ENCODE data around the gene TNC. TPM values are rescaled to one million over a fixed set of nuclear protein-coding genes. Genes with fewer than 3 reads are reported as not detected.

TNC gene
- total and polyA plus RNA-seq, 2 of the 4 experiments (the other 2 are of a cell fraction) = 192 to 253 TPM

GRCh38 chr9:115086461-115086860 is 31.5 kb downstream of the TNC start:
- Histone ChIP-seq H3K4me2 (ENCODE audit: low read depth, low read length) (no peak overlapping the region), H3K4me1 (ENCODE audit: control insufficient read depth, insufficient read depth, low read length) (peaks cover 2% of the 10 kb centered on the region; the same call in 1 of the 2 replicates), H4K91ac (ENCODE audit: insufficient read depth, low read depth, low read length) (no peak overlapping the region), H2AK5ac (ENCODE audit: low read depth, low read length) (no peak overlapping the region; the same call in 1 of the 2 replicates), H2AK9ac (replicated peaks; ENCODE audit: low read depth, low read length, poor library complexity) (no peak overlapping the region), H3K9ac (ENCODE audit: low read depth, low read length) (no peak overlapping the region), H3K27ac (ENCODE audit: insufficient read depth, low read length) (no peak overlapping the region), H3K18ac (ENCODE audit: low read depth, low read length) (no peak overlapping the region), H3K23ac (ENCODE audit: low read depth, low read length) (no peak overlapping the region), H3K79me1 (ENCODE audit: low read depth in 1 of 2, low read length in 2 of 2) (peaks cover 7 to 25% of the 10 kb centered on the region in 2 experiments; a peak in 3 of 4 replicates), H3K4ac (ENCODE audit: low read depth, low read length) (no peak overlapping the region), H2BK15ac (ENCODE audit: low read depth, low read length) (no peak overlapping the region), H3K27me3 (ENCODE audit: control insufficient read depth, insufficient read depth, low read length) (no peaks in the 10 kb centered on the region), H2BK120ac (ENCODE audit: low read depth, low read length) (no peak overlapping the region), H2BK5ac (ENCODE audit: low read depth, low read length, poor library complexity, severe bottlenecking) (no peak overlapping the region), H3K14ac (replicated peaks; ENCODE audit: low read depth, low read length) (no peak overlapping the region), H3K56ac (ENCODE audit: extremely low read depth, insufficient read depth, low read length) (no peak overlapping the region), H4K5ac (ENCODE audit: low read depth, low read length) (no peak overlapping the region), H2BK20ac (ENCODE audit: low read depth, low read length) (no peak overlapping the region), H3K9me1 (ENCODE audit: insufficient read depth, low read length) (peaks cover 13% of the 10 kb centered on the region), H3K36me3 (ENCODE audit: control insufficient read depth, insufficient read depth, low read length) (peaks cover 50% of the 10 kb centered on the region), H2AFZ (replicated peaks; ENCODE audit: low read length, poor library complexity) (no peak overlapping the region), H3K9me3 (ENCODE audit: control insufficient read depth, insufficient read depth, low read length) (no peaks in the 10 kb centered on the region), H4K8ac (ENCODE audit: low read depth in 2 of 2, low read length in 2 of 2) (no peak overlapping the region), H4K20me1 (ENCODE audit: insufficient read depth, low read length) (peaks cover 8% of the 10 kb centered on the region; the same call in 1 of the 2 replicates), H3K4me3 (ENCODE audit: insufficient read depth, low read depth, low read length) (no peak overlapping the region)
- TF ChIP-seq CEBPB (IDR thresholded peaks at IDR 0.05; ENCODE audit: low read depth, low read length) (no peak), MAFK (IDR thresholded peaks at IDR 0.05; ENCODE audit: low read depth, low read length) (no peak), MXI1 (IDR thresholded peaks at IDR 0.05; ENCODE audit: borderline replicate concordance, low read depth, low read length) (no peak), CHD1 (IDR thresholded peaks at IDR 0.05; ENCODE audit: low read depth, low read length) (no peak), MAZ (IDR thresholded peaks at IDR 0.05; ENCODE audit: borderline replicate concordance, low read depth, low read length) (no peak), RFX5 (IDR thresholded peaks at IDR 0.05; ENCODE audit: low read depth, low read length) (no peak)
- TF ChIP-seq, protein P1, sequence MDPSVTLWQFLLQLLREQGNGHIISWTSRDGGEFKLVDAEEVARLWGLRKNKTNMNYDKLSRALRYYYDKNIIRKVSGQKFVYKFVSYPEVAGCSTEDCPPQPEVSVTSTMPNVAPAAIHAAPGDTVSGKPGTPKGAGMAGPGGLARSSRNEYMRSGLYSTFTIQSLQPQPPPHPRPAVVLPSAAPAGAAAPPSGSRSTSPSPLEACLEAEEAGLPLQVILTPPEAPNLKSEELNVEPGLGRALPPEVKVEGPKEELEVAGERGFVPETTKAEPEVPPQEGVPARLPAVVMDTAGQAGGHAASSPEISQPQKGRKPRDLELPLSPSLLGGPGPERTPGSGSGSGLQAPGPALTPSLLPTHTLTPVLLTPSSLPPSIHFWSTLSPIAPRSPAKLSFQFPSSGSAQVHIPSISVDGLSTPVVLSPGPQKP (IDR thresholded peaks at IDR 0.05; ENCODE audit: borderline replicate concordance, low read depth, low read length) = no peak
- ATAC-seq (ENCODE audit: low read depth) (no peak), DNase-seq (no peak)
- ChIA-PET POLR2A (ENCODE audit: unreplicated experiment) (no interaction called here), CTCF (no interaction called here)
- BruUV-seq (replicated peaks) = no TSS peak
- WGBS, 2 experiments (ENCODE audit: extremely low coverage in 2 of 2, insufficient read length in 1 of 2) = 94% methylated on average over 9 of the region's 19 CpGs; no CpG with 5 or more reads in 1 of the 2 experiments
- in situ Hi-C loops (cut with MboI; ENCODE audit: low sequenced_read_pairs) = no loop called here
- dilution Hi-C loops (cut with HindIII; ENCODE audit: low sequenced_read_pairs, unreplicated experiment) = no loop called here
- intact Hi-C loops (cut with micrococcal nuclease) = no loop called here

Data from IMR-90 (cell line).